ENCODE data around the gene PRR15. TPM values are rescaled to one million over a fixed set of nuclear protein-coding genes. Genes with fewer than 3 reads are reported as not detected.

The PRR15 gene
- total RNA-seq, 1 donor from 2014 or later, result 4.1 TPM

DNA sequence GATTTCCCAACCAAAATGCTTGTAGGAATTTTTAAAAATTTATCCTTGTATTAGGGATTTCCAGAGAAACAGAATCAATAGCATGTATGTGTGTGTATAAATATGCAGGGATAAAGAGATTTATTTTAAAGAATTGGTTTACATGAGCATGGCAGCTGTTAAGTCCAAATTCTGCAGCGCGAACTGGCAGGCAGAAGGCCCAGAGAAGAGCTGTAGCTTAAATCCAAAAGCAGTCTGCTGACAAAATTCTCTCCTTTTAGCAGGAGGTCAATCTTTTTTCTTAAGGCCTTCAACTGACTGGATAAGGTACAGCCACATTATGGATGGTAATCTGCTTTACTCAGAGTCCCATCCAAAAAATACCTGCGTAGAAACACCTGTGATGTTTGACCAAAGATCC is 42.0 kb downstream of the PRR15 start:
- no peak overlapping the region for H3K4me3 ChIP-seq
- no peaks in the 10 kb centered on the region for H3K27me3 ChIP-seq (ENCODE audit: low read depth)
- no peak for DNase-seq
- no peaks in the 10 kb centered on the region for H3K9me3 ChIP-seq
- H3K27ac ChIP-seq, result no peak overlapping the region
- intact Hi-C loops (cut with DNase I), result no loop called here
- H3K4me1 ChIP-seq, result peaks cover 6% of the 10 kb centered on the region
- no peaks in the 10 kb centered on the region for H3K36me3 ChIP-seq
- TF ChIP-seq, protein P1, sequence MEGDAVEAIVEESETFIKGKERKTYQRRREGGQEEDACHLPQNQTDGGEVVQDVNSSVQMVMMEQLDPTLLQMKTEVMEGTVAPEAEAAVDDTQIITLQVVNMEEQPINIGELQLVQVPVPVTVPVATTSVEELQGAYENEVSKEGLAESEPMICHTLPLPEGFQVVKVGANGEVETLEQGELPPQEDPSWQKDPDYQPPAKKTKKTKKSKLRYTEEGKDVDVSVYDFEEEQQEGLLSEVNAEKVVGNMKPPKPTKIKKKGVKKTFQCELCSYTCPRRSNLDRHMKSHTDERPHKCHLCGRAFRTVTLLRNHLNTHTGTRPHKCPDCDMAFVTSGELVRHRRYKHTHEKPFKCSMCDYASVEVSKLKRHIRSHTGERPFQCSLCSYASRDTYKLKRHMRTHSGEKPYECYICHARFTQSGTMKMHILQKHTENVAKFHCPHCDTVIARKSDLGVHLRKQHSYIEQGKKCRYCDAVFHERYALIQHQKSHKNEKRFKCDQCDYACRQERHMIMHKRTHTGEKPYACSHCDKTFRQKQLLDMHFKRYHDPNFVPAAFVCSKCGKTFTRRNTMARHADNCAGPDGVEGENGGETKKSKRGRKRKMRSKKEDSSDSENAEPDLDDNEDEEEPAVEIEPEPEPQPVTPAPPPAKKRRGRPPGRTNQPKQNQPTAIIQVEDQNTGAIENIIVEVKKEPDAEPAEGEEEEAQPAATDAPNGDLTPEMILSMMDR (IDR thresholded peaks at IDR 0.05), result no peak
- no peak for ATAC-seq

DNA sequence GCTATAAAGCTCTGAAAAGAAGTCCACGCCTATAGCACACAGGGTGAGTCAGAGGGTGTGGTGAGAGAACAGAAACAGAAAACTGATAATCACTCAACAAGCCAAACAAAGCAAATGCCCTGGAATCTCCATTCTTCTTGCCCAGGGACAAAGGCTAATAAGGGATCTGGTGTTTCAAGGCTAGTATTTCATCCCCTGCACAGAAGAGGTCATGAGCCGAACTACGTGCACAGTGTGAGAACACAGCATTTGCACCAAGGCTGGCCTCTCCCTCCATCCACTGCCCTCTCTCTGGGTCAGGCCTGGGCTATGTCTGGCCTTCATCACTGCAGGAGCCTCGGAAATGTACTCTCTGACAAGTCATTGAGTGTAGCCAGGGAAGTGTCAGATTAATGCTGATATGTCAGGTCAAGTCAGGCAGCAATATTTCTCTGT is 42.7 kb downstream of the PRR15 start:
- peaks cover 6% of the 10 kb centered on the region for H3K4me1 ChIP-seq
- intact Hi-C loops (cut with DNase I), result no loop called here
- H3K27me3 ChIP-seq (ENCODE audit: low read depth), result no peaks in the 10 kb centered on the region
- H3K4me3 ChIP-seq, result no peak overlapping the region
- no peaks in the 10 kb centered on the region for H3K9me3 ChIP-seq
- DNase-seq (no peak), ATAC-seq (no peak)
- TF ChIP-seq, protein P1 (IDR thresholded peaks at IDR 0.05), result no peak
- H3K27ac ChIP-seq, result no peak overlapping the region
- H3K36me3 ChIP-seq, result no peaks in the 10 kb centered on the region

DNA sequence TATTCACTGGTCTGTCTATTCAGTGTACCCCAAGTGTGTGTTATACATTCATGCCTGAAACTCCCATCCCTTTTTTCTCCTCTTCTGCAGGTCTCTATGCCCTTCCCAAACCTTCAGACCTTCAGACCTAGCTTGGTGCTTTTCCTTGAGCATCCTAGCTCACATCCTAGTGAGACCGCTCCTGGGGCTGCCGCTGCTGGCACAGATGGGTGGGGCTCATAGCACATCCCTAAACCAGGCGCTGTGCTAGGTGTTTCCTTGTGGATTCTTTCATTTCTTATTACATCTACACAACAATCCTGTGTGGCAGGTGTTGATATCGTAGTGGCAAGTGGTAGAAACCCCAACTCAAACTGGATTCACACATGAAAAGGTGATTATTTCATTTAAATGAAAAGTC is 43.2 kb downstream of the PRR15 start:
- TF ChIP-seq, protein P1 (IDR thresholded peaks at IDR 0.05), result no peak
- DNase-seq, result no peak
- no peak for ATAC-seq
- intact Hi-C loops (cut with DNase I), result no loop called here
- Histone ChIP-seq H3K27me3 (ENCODE audit: low read depth) (no peaks in the 10 kb centered on the region), H3K4me3 (no peak overlapping the region), H3K27ac (no peak overlapping the region), H3K9me3 (no peaks in the 10 kb centered on the region), H3K4me1 (peaks cover 6% of the 10 kb centered on the region), H3K36me3 (no peaks in the 10 kb centered on the region)

DNA sequence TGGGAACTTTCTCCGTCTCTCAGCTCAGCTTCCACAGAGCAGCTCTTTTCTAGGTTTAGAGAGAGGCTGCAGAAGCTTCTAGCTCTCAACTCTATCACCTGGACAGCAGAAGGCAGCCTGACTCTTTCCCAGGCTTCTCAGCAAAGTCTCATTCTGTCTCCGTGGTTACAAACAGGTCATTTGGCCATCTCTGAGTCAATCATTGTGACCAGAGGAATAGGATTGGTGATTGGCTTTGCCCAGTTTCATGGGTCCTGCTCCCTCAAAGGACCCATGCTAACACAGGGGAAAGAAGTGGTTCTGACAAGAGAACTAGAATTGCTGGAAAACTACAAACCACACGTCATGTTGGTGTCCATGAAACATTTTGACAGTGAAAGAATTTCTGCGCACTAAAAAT is 43.6 kb downstream of the PRR15 start:
- Histone ChIP-seq H3K4me1 (peaks cover 6% of the 10 kb centered on the region), H3K36me3 (no peaks in the 10 kb centered on the region)

DNA sequence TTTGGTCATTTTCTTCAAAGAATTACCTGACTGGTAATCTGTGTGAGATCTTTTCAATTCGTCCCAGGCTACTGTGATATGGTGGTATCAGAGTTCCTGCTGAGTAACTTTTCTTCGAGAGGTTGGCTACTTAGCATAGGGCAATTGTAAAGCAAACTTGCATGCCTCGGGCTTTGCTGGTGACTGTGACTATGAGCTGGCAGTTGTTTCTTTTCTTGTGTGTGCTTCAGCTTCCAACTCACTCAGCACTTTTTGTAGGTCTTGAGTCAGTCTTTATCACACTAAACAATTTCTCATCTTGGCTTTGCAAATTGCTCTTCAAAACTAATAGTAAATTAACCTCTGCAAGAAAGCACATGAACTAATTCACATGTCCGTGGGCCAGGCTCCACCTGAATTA is 44.3 kb downstream of the PRR15 start:
- TF ChIP-seq, protein P1 (IDR thresholded peaks at IDR 0.05), result no peak
- Histone ChIP-seq H3K4me3 (no peak overlapping the region), H3K27me3 (ENCODE audit: low read depth) (no peaks in the 10 kb centered on the region), H3K27ac (no peak overlapping the region), H3K36me3 (no peaks in the 10 kb centered on the region), H3K4me1 (peaks cover 6% of the 10 kb centered on the region), H3K9me3 (no peaks in the 10 kb centered on the region)
- intact Hi-C loops (cut with DNase I), result no loop called here
- ATAC-seq (no peak), DNase-seq (no peak)

More for the DNA sequence above, 43.6 kb downstream of the PRR15 start:
- intact Hi-C loops (cut with DNase I), result no loop called here
- no peaks in the 10 kb centered on the region for H3K27me3 ChIP-seq (ENCODE audit: low read depth)
- TF ChIP-seq, protein P1 (IDR thresholded peaks at IDR 0.05), result no peak
- no peak for DNase-seq
- H3K27ac ChIP-seq, result no peak overlapping the region
- H3K9me3 ChIP-seq, result no peaks in the 10 kb centered on the region
- no peak overlapping the region for H3K4me3 ChIP-seq
- no peak for ATAC-seq

All from lower lobe of right lung (tissue), 2 donors.